GM18526 (cell line): ENCODE results near the gene NAIF1.

ENCODE experiments used
- POLR2A ChIP-seq: IDR thresholded peaks from 3 replicates; pipeline ENCODE4 v1.6.1; 2011; ENCODE audit not compliant: insufficient read length; ENCODE audit errors: extremely low read depth

NAIF1 gene

DNA sequence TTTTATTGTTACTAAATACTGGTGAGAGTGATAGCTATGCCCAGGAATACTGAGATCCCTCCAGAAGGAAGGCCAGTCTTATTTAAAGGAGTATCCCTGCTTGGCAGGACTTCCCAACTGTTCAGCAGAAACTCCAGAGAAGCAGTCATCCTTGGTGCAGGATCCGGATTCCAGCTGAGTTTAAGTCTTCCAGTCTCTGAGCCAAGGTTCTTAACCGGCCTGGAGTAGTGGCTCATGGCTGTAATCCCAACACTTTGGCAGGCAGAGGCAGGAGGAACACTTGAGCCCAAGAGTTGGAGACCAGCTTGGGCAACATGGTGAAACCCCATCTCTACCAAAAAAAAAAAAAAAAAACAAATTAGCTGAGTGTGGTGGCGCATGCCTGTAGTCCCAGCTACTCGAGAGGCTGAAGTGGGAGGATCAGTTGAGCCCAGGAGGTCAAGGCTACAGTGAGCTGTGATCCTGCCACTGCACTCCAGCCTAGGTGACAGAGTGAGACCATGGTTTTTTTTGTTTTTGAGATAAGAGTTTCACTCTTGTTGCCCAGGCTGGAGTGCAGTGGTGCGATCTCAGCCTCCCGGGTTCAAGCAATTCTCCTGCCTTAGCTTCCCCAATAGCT, 7.6 kb downstream of the NAIF1 start:
- TF ChIP-seq POLR2A: no peak

DNA sequence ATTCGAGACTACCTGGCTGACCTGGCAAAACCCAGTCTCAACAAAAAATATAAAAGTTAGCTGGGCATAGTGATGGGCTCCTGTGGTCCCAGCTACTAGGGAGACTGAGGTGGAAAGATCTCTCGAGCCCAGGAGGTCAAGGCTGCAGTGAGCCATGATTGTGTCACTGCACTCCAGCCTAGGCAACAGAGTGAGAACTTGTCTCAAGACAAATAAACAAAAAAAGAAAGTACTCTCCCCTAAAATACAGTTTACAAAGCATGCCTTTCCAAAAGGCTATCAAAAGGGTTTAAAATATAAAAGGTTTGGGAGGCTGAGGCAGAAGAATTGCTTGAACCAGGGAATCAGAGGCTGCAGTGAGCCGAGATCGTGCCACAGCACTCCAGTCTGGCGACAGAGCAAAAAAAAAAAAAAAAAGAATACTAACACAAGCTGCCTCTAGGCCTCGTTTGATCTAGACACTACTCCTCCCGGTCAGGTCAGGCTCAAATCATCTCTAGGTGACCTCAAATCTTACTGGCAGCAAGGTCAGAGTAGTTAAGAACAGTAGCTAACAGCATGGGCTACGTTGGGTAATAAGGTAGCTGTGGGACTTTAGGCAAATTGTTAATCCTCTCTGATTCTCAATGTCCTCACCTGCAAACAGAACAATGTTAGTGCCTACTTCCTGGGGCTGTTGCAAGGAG, 9.3 kb downstream of the NAIF1 start:
- TF ChIP-seq POLR2A: no peak

DNA sequence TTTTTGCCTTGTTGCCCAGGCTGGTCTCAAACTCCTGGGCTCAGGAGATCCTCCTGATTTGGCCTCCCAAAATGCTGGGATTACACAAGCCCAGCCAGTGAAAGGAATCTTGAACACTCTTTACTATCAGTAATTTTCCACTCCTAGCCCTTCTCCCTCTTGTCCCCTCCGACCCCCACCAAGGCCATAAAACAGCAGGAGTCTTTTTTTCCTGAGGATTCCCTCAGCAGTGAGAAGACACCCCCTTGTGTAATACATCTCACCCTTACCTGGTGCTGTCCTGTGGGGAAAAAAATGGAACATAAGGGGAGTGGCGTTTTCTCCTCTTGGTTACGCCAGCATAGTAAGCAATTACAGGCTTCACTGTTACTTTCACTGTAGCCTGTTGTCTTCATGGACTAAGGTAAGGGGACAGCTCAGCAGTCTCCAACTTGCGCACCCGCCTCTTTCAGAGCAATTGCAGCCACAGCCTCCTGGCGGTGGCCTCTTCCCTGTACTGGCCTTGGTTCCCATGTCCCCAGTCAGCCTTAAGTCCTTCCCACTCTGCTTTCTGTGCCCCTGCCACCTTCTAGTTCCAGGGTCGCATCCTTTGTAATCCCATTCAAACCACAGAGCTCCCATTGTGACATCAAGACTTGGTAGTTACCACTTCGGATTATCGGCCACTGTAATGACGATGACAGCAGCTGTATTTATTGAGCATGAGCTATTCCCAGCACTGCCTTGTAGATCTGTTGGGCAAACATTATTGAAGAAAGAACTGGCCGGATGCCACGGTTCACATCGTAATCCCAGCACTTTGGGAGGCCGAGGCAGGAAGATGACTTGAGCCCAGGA, 10.0 kb downstream of the NAIF1 start:
- no peak for TF ChIP-seq POLR2A

DNA sequence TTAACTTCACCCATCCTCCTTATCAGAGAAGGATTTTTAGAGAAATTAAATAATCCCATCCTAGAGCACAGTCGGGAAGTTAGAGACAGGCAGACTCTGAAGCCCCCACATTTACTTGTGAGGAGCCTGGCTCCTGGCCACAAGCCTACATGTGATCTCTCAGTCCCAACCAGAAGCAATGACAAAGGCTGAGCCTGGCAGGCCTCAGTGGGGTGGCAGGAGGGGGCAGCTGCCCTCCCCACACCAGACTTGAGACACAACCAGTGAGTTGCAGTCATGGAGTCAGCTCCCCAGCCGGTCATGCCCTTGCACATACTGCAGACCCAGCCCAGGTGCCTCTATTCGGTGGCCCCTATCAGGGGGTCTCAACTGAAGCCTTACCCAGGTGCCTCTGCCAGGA, 11.0 kb downstream of the NAIF1 start:
- no peak for TF ChIP-seq POLR2A

DNA sequence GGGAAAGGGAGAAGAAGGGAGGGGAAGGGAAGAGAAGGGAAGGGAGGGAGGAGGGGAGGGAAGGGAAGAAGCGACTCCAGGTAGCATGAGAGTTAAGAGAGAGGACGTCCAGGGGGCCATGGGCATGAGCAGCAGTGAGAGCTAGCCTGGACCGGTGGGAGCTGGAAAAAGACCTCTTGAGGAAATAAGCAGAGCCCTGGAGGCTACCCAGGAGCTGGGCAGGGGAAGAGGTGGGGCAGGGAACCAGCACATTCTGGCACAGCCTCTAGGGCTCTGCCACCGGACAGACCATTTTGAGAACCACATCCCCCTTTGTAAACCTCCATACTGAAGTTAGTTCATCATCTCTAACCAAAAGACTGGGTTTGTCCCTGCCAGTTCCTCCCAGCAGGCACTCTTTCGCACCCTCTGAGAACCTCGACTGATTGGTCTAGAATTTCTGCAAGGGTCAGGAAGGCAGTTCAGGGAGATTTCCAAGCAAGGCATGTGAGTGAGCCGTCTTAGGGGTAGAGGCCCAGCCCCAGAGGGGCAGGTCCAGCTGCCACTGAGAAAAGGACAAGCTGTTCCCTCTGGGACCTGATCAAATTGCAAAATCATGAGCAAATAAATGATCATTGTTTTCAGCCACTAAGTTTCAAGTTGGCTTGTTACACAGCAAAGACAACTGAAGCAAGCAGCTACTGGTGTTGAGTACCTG, 11.6 kb downstream of the NAIF1 start:
- TF ChIP-seq POLR2A: no peak

DNA sequence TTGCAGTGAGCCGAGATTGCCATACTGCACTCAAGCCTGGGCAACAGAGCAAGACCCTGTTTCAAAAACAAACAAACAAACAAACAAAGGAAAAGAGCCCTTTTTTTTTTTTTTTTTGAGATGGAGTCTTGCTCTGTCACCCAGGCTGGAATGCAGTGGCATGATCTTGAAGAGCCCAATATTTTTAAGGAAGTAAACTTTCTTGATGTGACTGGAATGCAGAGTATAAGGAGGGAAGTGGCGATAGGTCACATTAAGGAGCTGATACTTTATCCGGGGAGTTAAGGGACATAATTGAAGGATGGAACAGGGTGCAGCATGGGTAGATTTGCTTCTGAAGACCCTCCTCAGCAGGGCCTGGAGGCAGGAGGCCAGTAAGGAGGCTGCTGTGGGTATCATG, 13.0 kb downstream of the NAIF1 start:
- TF ChIP-seq POLR2A: no peak

DNA sequence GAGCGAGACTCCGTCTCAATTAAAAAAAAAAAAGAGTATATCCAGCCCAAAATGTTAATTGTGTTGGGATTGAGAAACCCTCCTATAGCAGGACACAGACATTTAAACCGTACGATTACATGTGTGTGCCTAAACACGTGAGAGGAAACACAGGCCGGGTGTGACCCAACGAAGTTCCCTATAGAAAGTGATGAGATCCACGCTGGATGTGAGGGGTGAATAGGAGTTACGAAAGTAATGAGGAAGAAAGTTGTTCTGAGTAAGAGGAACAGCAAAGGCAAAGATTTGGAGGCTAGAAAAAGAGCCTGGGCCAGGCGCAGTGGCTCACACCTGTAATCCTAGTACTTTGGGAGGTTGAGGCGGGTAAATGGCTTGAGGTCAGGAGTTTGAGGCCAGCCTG, 13.6 kb downstream of the NAIF1 start:
- no peak for TF ChIP-seq POLR2A

DNA sequence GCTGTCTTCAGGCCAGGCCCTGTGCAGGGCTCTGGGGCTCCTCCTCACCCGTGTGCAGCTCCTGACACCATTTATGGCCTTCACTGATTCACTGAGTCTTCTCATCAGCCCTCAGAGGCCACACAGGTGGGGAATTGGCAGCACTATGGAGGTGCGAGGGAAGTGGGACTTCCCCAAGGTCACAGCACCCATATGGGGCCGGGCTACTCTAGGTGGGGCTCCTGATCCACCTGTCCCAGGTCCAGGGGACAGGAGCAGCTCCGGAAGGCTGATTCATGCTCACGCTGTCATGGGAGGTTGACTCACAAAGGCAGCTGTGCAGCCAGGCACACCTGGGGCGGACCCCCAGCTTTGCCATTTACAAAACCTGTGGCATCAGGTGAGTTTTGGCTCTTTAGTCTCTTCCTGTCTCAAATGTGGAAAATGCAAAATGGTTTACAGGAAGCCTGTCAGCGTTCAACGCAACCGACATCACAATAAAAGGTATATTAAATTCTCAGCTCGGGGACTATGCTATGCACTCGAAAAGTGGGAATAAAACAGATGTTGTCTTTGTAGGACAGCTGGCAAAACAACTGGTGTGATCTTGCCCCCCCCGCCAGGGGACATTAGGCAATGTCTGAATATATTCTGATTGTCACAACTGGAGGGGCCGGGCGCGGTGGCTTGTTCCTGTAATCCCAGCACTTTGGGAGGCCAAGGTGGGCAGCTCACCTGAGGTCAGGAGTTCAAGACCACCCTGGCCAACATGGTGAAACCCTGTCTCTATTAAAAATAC, 15.0 kb downstream of the NAIF1 start:
- no peak for TF ChIP-seq POLR2A

DNA sequence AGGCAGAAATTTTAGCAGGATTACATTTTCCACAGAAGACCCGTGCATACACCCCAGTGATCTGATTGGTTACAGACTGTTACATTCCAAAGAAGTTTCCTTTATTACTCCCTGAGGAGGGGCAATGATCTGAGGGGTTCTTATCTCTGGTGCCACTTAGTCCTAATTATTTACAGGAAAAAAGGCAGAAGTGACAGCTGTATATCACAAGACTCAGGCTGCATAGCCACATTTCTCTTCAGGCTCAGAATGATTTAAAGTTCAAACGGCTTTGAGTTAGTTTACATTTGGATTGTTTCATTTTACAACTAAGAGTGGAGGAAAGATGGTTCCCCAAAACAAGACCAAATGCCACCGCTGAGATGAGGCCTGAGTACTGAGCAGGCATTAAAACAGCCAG, 17.3 kb downstream of the NAIF1 start:
- no peak for TF ChIP-seq POLR2A

DNA sequence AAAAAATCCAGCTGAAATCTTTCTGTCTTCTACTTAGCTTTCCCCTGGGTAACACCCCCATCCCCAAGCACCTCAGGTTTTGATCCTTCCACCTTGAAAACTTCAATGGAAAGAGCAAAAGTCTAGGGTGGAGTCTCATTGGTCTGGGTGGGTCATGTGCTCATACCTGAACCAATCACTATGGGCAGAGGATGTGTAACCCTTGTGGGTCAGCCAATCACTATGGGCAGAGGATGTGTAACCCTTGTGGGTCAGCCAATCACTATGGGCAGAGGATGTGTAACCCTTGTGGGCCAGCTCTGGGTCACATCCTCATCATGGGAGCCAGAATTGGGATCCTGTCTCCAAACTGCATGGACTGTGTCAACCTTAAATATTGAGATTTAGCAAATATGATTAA, 18.5 kb downstream of the NAIF1 start:
- TF ChIP-seq POLR2A: no peak

DNA sequence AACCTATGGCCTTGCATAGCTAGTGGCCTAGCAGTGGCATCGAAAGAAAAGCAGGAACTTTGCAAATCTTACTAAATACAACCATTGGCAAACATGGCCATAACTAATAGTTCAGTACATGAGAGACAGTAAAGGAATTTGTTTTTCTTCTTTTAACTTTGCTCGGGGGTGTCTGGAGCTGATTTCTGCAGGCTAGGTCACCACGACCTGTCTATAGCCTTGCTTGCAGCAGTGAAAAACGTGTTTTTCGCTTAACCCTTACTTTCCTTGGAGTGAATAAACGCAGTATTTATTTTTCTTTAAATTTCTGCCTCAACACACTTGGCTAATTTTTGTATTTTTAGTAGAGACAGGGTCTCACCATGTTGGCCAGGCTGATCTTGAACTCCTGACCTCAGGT, 19.9 kb downstream of the NAIF1 start:
- no peak for TF ChIP-seq POLR2A

DNA sequence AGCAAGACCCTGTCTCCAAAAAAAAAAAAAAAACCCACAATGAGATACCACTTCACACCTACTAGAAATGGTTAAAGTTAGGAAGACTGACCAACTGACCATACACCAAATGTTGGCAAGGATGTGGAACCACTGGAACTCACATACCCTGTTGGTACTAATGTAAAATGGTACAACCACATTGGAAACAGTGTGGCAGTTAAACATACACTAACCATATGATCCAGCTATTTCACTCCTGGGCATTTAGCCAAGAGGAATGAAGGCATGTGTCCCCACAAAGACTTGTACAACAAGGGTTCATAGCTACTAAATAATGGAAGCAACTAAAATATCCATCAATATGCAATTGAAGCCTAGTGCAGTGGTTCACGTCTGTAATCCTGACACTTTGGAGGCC, 21.3 kb downstream of the NAIF1 start:
- TF ChIP-seq POLR2A: no peak

DNA sequence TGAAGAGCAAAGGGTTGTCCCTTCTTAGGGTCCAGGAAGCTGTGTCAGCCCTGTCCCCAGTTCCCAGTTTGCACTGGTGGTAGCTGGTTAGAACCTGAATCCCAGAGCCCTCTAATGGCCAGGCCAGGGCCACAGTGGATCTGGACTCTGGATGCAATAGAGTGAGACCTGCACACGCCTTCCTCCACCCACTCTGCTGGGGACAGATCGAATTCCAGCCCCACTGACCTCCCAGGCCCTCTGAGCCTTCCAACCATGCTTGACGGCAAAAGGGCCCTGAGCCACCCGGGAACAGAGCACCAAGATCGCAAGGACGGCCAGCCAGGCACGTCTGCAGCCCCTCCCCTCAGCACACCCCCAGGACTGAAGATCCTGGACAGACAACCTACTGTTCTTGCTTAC, 23.7 kb downstream of the NAIF1 start:
- TF ChIP-seq POLR2A: no peak

DNA sequence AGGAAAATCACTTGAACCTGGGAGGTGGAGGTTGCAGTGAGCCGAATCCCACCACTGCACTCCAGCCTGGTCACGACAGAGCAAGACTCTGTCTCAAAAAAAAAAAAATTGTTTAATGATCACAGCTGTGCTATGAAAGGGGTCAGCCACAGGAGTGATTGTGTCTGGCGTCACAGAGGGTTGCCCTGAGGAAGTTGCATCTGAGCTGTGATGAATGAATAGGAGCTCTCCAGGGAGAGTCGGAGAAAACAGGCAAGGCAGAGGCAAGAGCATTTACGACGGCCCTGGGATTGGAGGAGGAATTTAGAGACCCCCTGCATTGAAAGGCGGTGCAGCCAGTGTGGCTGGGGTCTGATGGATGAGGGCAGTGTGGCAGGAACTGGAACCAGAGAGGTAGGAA, 25.1 kb downstream of the NAIF1 start:
- no peak for TF ChIP-seq POLR2A
